ENCODE measurements around the gene DXO. TPM values are rescaled to one million over a fixed set of nuclear protein-coding genes. Genes with fewer than 3 reads are reported as not detected.

DXO gene
- total RNA-seq, 1 donor from 2014 or later = 4.7 TPM

GRCh38 chr6:31947864-31948263 lies 24.1 kb downstream of the DXO start:
- H3K27ac ChIP-seq (ENCODE audit: low read depth, low read length) = no peak overlapping the region
- H3K27me3 ChIP-seq (ENCODE audit: control insufficient read depth in 3 of 3, insufficient read depth in 3 of 3, low read length in 3 of 3) = peaks cover 8 to 29% (median 15%) of the 10 kb centered on the region in 3 donors
- no peak overlapping the region for H3K4me3 ChIP-seq (ENCODE audit: low read length in 3 of 3)
- peaks cover 16 to 21% (median 17%) of the 10 kb centered on the region in 3 donors for H3K36me3 ChIP-seq (ENCODE audit: control insufficient read depth in 3 of 3, insufficient read depth in 3 of 3, low read length in 3 of 3)
- H3K9ac ChIP-seq (ENCODE audit: low read depth in 1 of 3, low read length in 3 of 3) = no peak overlapping the region
- peaks cover 15 to 21% (median 15%) of the 10 kb centered on the region in 3 donors for H3K4me1 ChIP-seq (ENCODE audit: control insufficient read depth in 3 of 3, insufficient read depth in 3 of 3, low read length in 3 of 3)
- H3K9me3 ChIP-seq (ENCODE audit: control insufficient read depth in 3 of 3, low read length in 3 of 3) = no peaks in the 10 kb centered on the region

DNA sequence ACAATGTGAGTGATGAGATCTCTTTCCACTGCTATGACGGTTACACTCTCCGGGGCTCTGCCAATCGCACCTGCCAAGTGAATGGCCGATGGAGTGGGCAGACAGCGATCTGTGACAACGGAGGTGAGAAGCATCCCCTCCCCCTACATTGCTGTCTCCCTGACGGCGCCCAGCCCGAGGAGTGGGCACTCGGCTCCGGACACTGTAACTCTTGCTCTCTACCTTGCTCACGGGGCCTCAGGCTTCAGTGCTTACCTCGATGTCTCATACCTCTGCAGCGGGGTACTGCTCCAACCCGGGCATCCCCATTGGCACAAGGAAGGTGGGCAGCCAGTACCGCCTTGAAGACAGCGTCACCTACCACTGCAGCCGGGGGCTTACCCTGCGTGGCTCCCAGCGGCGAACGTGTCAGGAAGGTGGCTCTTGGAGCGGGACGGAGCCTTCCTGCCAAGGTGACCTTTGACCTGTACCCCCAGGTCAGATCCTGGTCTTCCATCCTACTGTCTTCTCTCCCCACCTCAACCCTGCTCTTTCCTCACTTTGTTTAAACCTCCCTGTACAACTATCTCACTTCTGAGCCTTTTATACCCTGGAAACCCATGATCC lies 24.8 kb downstream of the DXO start:
- Histone ChIP-seq H3K36me3 (ENCODE audit: control insufficient read depth in 3 of 3, insufficient read depth in 3 of 3, low read length in 3 of 3) (peaks cover 10 to 16% (median 11%) of the 10 kb centered on the region in 3 donors), H3K4me1 (ENCODE audit: control insufficient read depth in 3 of 3, insufficient read depth in 3 of 3, low read length in 3 of 3) (peaks cover 15 to 21% (median 15%) of the 10 kb centered on the region in 3 donors), H3K9ac (ENCODE audit: low read depth in 1 of 3, low read length in 3 of 3) (no peak overlapping the region), H3K4me3 (ENCODE audit: low read length in 3 of 3) (no peak overlapping the region), H3K27me3 (ENCODE audit: control insufficient read depth in 3 of 3, insufficient read depth in 3 of 3, low read length in 3 of 3) (peaks cover 12 to 32% (median 21%) of the 10 kb centered on the region in 3 donors), H3K27ac (ENCODE audit: low read depth, low read length) (peak overlapping the region; percentile 86), H3K9me3 (ENCODE audit: control insufficient read depth in 3 of 3, low read length in 3 of 3) (no peaks in the 10 kb centered on the region)

GRCh38 chr6:31946370-31946885 lies 25.5 kb downstream of the DXO start:
- H3K27ac ChIP-seq (ENCODE audit: low read depth, low read length) = peak overlapping the region; percentile 86
- H3K9ac ChIP-seq (ENCODE audit: low read depth in 1 of 3, low read length in 3 of 3) = peak overlapping the region; percentile 32 to 69 (median 36)

DNA sequence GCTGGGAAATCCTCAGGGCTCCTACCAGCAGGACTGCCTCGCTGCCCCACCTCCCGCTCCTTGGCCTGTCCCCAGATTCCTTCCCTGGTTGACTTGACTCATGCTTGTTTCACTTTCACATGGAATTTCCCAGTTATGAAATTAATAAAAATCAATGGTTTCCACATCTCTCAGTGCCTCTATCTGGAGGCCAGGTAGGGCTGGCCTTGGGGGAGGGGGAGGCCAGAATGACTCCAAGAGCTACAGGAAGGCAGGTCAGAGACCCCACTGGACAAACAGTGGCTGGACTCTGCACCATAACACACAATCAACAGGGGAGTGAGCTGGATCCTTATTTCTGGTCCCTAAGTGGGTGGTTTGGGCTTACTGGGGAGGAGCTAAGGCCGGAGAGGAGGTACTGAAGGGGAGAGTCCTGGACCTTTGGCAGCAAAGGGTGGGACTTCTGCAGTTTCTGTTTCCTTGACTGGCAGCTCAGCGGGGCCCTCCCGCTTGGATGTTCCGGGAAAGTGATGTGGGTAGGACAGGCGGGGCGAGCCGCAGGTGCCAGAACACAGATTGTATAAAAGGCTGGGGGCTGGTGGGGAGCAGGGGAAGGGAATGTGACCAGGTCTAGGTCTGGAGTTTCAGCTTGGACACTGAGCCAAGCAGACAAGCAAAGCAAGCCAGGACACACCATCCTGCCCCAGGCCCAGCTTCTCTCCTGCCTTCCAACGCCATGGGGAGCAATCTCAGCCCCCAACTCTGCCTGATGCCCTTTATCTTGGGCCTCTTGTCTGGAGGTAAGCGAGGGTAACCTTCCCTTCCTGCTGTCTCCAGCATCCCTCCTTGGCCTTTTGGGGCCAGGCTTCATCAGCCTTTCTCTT lies 26.2 kb downstream of the DXO start, which contains the start of gene CFB:
TSS of gene CFB (plus strand) at position 589 of the 863 bp plus-strand sequence. CDS start at position 716, 127 bp downstream.
- Histone ChIP-seq H3K27me3 (ENCODE audit: control insufficient read depth in 3 of 3, insufficient read depth in 3 of 3, low read length in 3 of 3) (peaks cover 12 to 32% (median 21%) of the 10 kb centered on the region in 3 donors), H3K9me3 (ENCODE audit: control insufficient read depth in 3 of 3, low read length in 3 of 3) (no peaks in the 10 kb centered on the region), H3K4me3 (ENCODE audit: low read length in 3 of 3) (peak within 1 kb of the TSS; percentile 57 to 59 (median 57)), H3K4me1 (ENCODE audit: control insufficient read depth in 3 of 3, insufficient read depth in 3 of 3, low read length in 3 of 3) (peaks cover 15 to 21% (median 15%) of the 10 kb centered on the region in 3 donors), H3K36me3 (ENCODE audit: control insufficient read depth in 3 of 3, insufficient read depth in 3 of 3, low read length in 3 of 3) (peaks cover 0 to 2% (median 0%) of the 10 kb centered on the region in 3 donors), H3K27ac (ENCODE audit: low read depth, low read length) (peak within 1 kb of the TSS; percentile 86), H3K9ac (ENCODE audit: low read depth in 1 of 3, low read length in 3 of 3) (peak within 1 kb of the TSS; percentile 36 to 69 (median 50))

More at GRCh38 chr6:31946370-31946885, 25.5 kb downstream of the DXO start:
- peaks cover 12 to 32% (median 21%) of the 10 kb centered on the region in 3 donors for H3K27me3 ChIP-seq (ENCODE audit: control insufficient read depth in 3 of 3, insufficient read depth in 3 of 3, low read length in 3 of 3)
- peaks cover 3 to 9% (median 4%) of the 10 kb centered on the region in 3 donors for H3K36me3 ChIP-seq (ENCODE audit: control insufficient read depth in 3 of 3, insufficient read depth in 3 of 3, low read length in 3 of 3)
- H3K4me1 ChIP-seq (ENCODE audit: control insufficient read depth in 3 of 3, insufficient read depth in 3 of 3, low read length in 3 of 3) = peaks cover 15 to 21% (median 15%) of the 10 kb centered on the region in 3 donors
- peak overlapping the region in 1 of 3 donors; percentile 57 for H3K4me3 ChIP-seq (ENCODE audit: low read length in 3 of 3)
- no peaks in the 10 kb centered on the region for H3K9me3 ChIP-seq (ENCODE audit: control insufficient read depth in 3 of 3, low read length in 3 of 3)

- Histone ChIP-seq H3K9ac (ENCODE audit: low read depth in 1 of 3, low read length in 3 of 3) (peak overlapping the region; percentile 30 to 69 (median 50)), H3K27ac (ENCODE audit: low read depth, low read length) (peak overlapping the region; percentile 86), H3K36me3 (ENCODE audit: control insufficient read depth in 3 of 3, insufficient read depth in 3 of 3, low read length in 3 of 3) (no peaks in the 10 kb centered on the region), H3K4me3 (ENCODE audit: low read length in 3 of 3) (peak overlapping the region in 1 of 3 donors; percentile 27), H3K9me3 (ENCODE audit: control insufficient read depth in 3 of 3, low read length in 3 of 3) (no peaks in the 10 kb centered on the region), H3K4me1 (ENCODE audit: control insufficient read depth in 3 of 3, insufficient read depth in 3 of 3, low read length in 3 of 3) (peaks cover 15 to 21% (median 15%) of the 10 kb centered on the region in 3 donors), H3K27me3 (ENCODE audit: control insufficient read depth in 3 of 3, insufficient read depth in 3 of 3, low read length in 3 of 3) (peaks cover 12 to 32% (median 21%) of the 10 kb centered on the region in 3 donors)
Observed at GRCh38 chr6:31945154-31945506, 26.8 kb downstream of the DXO start.

DNA sequence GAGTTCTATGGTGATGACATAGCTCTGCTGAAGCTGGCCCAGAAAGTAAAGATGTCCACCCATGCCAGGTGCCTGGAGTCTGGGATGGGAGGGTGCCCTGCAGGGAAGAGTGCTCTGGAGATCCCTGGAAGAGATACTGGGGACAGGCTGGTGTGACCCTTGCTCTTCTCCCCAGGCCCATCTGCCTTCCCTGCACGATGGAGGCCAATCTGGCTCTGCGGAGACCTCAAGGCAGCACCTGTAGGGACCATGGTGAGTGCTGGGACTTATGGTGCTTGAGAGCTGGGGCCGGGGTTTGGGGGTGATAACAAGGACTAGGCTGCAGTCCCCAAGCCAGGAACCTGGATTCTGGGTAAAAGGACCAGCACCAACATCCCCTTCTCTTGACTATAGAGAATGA lies 28.2 kb downstream of the DXO start:
- peaks cover 15 to 21% (median 15%) of the 10 kb centered on the region in 3 donors for H3K4me1 ChIP-seq (ENCODE audit: control insufficient read depth in 3 of 3, insufficient read depth in 3 of 3, low read length in 3 of 3)
- no peak overlapping the region for H3K27ac ChIP-seq (ENCODE audit: low read depth, low read length)
- H3K4me3 ChIP-seq (ENCODE audit: low read length in 3 of 3) = no peak overlapping the region
- peaks cover 12 to 32% (median 21%) of the 10 kb centered on the region in 3 donors for H3K27me3 ChIP-seq (ENCODE audit: control insufficient read depth in 3 of 3, insufficient read depth in 3 of 3, low read length in 3 of 3)
- no peak overlapping the region for H3K9ac ChIP-seq (ENCODE audit: low read depth in 1 of 3, low read length in 3 of 3)
- H3K36me3 ChIP-seq (ENCODE audit: control insufficient read depth in 3 of 3, insufficient read depth in 3 of 3, low read length in 3 of 3) = no peaks in the 10 kb centered on the region
- no peaks in the 10 kb centered on the region for H3K9me3 ChIP-seq (ENCODE audit: control insufficient read depth in 3 of 3, low read length in 3 of 3)

DNA sequence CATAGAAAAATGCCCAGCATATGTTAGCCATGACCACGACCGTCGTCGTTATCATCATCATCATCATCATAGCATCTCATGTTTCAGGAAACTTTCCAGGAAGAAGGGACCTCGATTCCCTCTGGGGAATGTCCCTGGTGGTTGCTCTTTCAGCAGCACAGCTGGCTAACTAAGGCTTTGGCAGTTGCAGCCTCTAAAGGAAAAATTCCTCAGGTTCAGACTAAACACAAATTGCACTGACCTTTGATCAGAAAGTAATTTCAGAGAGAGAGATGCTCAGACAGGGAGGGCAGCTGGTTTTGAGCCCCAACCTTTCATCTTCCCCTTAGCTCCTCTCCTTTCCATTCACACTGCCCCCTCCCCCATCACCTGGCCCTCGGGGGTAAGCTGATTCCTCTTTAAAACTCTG lies 31.7 kb downstream of the DXO start:
- H3K9me3 ChIP-seq (ENCODE audit: control insufficient read depth in 3 of 3, low read length in 3 of 3) = no peaks in the 10 kb centered on the region
- no peak overlapping the region for H3K9ac ChIP-seq (ENCODE audit: low read depth in 1 of 3, low read length in 3 of 3)

GRCh38 chr6:31935823-31936222 lies 36.1 kb downstream of the DXO start:
- Histone ChIP-seq H3K27ac (ENCODE audit: low read depth, low read length) (no peak overlapping the region), H3K36me3 (ENCODE audit: control insufficient read depth in 3 of 3, insufficient read depth in 3 of 3, low read length in 3 of 3) (no peaks in the 10 kb centered on the region), H3K27me3 (ENCODE audit: control insufficient read depth in 3 of 3, insufficient read depth in 3 of 3, low read length in 3 of 3) (no peaks in the 10 kb centered on the region), H3K9ac (ENCODE audit: low read depth in 1 of 3, low read length in 3 of 3) (no peak overlapping the region), H3K4me3 (ENCODE audit: low read length in 3 of 3) (no peak overlapping the region), H3K9me3 (ENCODE audit: control insufficient read depth in 3 of 3, low read length in 3 of 3) (no peaks in the 10 kb centered on the region), H3K4me1 (ENCODE audit: control insufficient read depth in 3 of 3, insufficient read depth in 3 of 3, low read length in 3 of 3) (no peaks in the 10 kb centered on the region)

More for the DNA sequence above, 31.7 kb downstream of the DXO start:
- peaks cover 11 to 18% (median 18%) of the 10 kb centered on the region in 3 donors for H3K27me3 ChIP-seq (ENCODE audit: control insufficient read depth in 3 of 3, insufficient read depth in 3 of 3, low read length in 3 of 3)
- H3K27ac ChIP-seq (ENCODE audit: low read depth, low read length) = no peak overlapping the region
- peaks cover 2 to 7% (median 4%) of the 10 kb centered on the region in 3 donors for H3K4me1 ChIP-seq (ENCODE audit: control insufficient read depth in 3 of 3, insufficient read depth in 3 of 3, low read length in 3 of 3)
- H3K36me3 ChIP-seq (ENCODE audit: control insufficient read depth in 3 of 3, insufficient read depth in 3 of 3, low read length in 3 of 3) = no peaks in the 10 kb centered on the region
- no peak overlapping the region for H3K4me3 ChIP-seq (ENCODE audit: low read length in 3 of 3)

GRCh38 chr6:31935021-31935420 lies 36.9 kb downstream of the DXO start:
- Histone ChIP-seq H3K27ac (ENCODE audit: low read depth, low read length) (no peak overlapping the region), H3K9ac (ENCODE audit: low read depth in 1 of 3, low read length in 3 of 3) (no peak overlapping the region)

More at GRCh38 chr6:31935021-31935420, 36.9 kb downstream of the DXO start:
- H3K4me3 ChIP-seq (ENCODE audit: low read length in 3 of 3) = no peak overlapping the region
- no peaks in the 10 kb centered on the region for H3K36me3 ChIP-seq (ENCODE audit: control insufficient read depth in 3 of 3, insufficient read depth in 3 of 3, low read length in 3 of 3)
- peaks cover 0 to 4% (median 0%) of the 10 kb centered on the region in 3 donors for H3K27me3 ChIP-seq (ENCODE audit: control insufficient read depth in 3 of 3, insufficient read depth in 3 of 3, low read length in 3 of 3)
- H3K9me3 ChIP-seq (ENCODE audit: control insufficient read depth in 3 of 3, low read length in 3 of 3) = no peaks in the 10 kb centered on the region
- no peaks in the 10 kb centered on the region for H3K4me1 ChIP-seq (ENCODE audit: control insufficient read depth in 3 of 3, insufficient read depth in 3 of 3, low read length in 3 of 3)

All from skeletal muscle tissue (tissue), 4 donors.